Right lobe of liver (tissue), 4 donors: Measurements from ENCODE around the gene MARCHF4.

Experiments used
- POLR2A ChIP-seq: fragments of 450-650 bp; IDR thresholded peaks from one replicate; pipeline ENCODE4 v1.6.1; 2017; ENCODE audit warnings: antibody characterized with exemption, mild to moderate bottlenecking
- TF ChIP-seq, protein P1 (sequence below), 4 donors: fragments of 200-600 bp in 3 of 4; fragments of 450-650 bp in 1 of 4; IDR thresholded peaks; one replicate each; pipeline versions ENCODE4 v1.5.1 to v1.8.0; 2016 to 2022; ENCODE audit warnings: antibody characterized with exemption in 4 of 4, mild to moderate bottlenecking in 2 of 4
- donor health status: DM: no; HTN: no; CAD: no.
- donor health status: DM: no; HTN: no; CAD: no.
- donor health status: DM: no; HTN: yes; CAD: no.

GRCh38 chr2:216351172-216351925, 20.9 kb downstream of the MARCHF4 start:
- TF ChIP-seq, protein P1, sequence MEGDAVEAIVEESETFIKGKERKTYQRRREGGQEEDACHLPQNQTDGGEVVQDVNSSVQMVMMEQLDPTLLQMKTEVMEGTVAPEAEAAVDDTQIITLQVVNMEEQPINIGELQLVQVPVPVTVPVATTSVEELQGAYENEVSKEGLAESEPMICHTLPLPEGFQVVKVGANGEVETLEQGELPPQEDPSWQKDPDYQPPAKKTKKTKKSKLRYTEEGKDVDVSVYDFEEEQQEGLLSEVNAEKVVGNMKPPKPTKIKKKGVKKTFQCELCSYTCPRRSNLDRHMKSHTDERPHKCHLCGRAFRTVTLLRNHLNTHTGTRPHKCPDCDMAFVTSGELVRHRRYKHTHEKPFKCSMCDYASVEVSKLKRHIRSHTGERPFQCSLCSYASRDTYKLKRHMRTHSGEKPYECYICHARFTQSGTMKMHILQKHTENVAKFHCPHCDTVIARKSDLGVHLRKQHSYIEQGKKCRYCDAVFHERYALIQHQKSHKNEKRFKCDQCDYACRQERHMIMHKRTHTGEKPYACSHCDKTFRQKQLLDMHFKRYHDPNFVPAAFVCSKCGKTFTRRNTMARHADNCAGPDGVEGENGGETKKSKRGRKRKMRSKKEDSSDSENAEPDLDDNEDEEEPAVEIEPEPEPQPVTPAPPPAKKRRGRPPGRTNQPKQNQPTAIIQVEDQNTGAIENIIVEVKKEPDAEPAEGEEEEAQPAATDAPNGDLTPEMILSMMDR (IDR thresholded peaks at IDR 0.05): no peak
- TF ChIP-seq POLR2A: no peak
